GM19372 (cell line): ENCODE results near the gene SUMO2.
"Not testable (repeated sequence)": the region's sequence is repeated elsewhere in the genome, so short reads cannot be mapped to it uniquely, and the experiment has no call there.

Experiments
- ATAC-seq: cut with Tn5 transposase; IDR thresholded peaks from one replicate; pipeline ENCODE4 v1.9.1; 2021; ENCODE audit warnings: mild to moderate bottlenecking, low read depth, moderate library complexity; ENCODE audit not compliant: unreplicated experiment

SUMO2 gene

DNA sequence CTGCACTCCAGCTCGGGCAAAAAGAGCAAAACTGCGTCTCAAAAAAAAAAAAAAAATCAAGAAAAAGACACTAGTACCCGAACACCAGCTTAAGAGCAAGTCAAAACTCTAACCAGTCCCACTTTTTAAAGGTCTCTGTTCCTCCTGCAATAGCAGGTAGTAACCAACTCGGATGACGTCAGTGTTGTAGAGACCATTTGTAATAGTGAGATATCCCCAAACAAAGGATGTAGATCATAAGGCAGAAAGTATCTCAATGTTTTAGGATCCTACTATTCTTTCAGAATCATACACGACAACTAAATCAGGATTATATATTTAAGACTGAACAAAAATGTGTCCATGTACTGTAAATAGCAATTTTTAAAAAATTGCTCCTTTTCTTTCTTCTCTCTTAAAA is 30.8 kb downstream of the SUMO2 start:
- ATAC-seq = no peak

- no peak for ATAC-seq
Observed at GRCh38 chr17:75147878-75148546, 34.7 kb downstream of the SUMO2 start.

DNA sequence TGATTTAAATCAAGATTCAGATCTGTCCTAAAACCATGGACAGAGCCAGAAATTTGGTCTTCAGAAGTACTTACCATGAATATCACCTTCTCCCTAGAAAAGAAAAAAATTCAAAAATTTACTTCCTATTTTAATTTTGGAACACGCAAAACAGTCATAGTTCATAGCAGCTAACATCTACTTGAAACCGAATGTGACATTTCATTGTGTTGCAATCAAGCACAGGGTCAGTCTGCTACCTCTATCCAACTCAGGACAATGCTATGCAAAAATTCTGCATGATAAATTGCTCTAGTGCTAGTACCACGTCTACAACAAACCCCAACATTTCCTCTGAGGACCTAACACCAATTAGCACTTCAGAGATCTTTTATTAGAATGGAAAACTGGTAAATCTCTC is 36.2 kb downstream of the SUMO2 start:
- ATAC-seq = no peak

DNA sequence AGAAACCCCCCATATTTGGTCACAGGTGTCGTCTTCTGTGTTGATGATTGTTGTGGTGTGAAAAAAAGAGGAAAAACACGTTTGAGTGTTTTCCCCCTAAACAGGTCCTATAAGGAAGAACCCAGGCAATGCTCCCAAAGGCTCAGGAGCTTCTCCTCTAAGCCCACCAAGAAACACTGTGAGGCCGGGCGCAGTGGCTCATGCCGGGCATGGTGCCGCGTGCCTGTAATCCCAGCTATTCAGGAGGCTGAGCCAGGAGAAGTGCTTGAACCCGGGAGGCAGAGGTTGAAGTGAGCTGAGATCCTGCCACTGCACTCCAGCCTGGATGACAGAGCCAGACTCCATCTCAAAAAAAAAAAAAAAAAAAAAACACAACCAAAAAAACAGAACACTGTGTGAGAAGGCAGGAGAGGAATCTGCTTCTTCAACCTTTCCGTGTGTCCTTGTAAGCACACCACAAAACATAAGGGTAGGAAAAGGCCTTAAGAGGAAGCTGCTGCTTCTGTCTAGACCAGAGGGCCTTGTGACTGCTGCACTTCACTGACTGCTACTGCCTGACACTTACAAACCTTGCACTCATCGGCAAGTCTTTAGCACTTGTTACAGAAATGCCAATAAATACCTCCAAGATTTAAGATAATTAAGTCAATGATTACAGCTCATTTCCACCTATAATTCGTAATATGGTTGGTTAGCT is 37.8 kb downstream of the SUMO2 start:
- no peak for ATAC-seq

GRCh38 chr17:75142236-75142971 is 40.4 kb downstream of the SUMO2 start:
- ATAC-seq = no peak

DNA sequence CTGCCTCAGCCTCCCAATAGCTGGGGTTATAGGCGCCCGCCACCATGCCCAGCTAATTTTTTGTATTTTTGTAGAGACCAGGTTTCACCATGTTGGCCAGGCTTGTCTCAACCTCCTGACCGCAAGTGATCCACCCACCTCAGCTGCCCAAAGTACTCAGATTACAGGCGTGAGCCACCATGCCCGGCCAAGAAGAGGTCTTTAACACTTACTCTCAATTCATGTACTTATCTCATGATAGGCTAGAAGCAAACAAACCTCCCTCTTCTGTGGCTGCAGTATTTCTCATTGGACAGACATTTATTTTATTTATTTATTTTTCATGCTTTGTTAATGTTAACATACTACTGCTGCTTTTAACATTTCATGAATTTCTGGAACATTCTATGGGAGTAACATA is 44.2 kb downstream of the SUMO2 start:
- no peak for ATAC-seq

GRCh38 chr17:75137762-75138161 is 45.0 kb downstream of the SUMO2 start:
- not testable (repeated sequence) for ATAC-seq

DNA sequence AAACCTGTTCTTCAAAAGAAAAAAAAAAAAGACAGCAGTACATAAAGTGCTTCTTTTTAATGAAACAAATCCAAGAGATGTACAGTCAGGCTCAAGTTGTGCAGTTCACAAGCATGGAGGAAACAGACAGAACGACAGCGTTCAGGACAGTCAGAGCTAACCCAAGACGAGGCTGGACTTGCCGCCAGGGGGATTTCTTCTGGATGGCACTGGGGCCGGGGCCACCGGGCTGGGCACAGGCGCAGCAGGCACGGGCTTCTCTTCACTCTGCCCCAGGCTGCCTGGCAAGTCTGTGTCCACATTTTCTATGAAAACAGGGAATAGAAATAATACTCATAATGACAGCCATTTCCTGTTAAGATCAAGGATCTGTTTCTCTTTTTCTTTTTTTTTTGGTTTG is 46.8 kb downstream of the SUMO2 start:
- no peak for ATAC-seq

DNA sequence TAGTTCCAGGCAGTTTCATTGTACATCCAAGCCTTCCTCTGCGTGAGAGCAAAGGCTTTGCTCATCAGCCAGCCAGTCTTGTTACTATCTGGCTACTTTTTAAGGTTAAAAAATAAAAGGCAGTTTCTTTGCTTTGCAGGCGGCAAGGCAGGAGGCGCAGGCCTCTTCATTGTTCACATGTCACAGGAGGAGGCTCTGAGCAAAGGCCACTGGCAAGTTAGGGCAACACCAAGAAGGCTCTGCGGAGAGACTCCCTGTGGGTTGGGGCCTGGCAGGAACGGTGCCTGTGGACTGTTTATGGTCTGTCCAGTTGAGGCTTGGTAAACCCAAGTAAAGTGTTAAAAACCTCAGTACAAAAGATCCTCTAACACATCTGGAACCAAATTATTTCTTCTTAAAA is 47.3 kb downstream of the SUMO2 start:
- no peak for ATAC-seq

GRCh38 chr17:75133607-75134347 is 49.0 kb downstream of the SUMO2 start:
- not testable (repeated sequence) for ATAC-seq

GRCh38 chr17:75133001-75133400 is 49.8 kb downstream of the SUMO2 start:
- no peak for ATAC-seq

- not testable (repeated sequence) for ATAC-seq
Observed at GRCh38 chr17:75132018-75133000, 50.5 kb downstream of the SUMO2 start.

DNA sequence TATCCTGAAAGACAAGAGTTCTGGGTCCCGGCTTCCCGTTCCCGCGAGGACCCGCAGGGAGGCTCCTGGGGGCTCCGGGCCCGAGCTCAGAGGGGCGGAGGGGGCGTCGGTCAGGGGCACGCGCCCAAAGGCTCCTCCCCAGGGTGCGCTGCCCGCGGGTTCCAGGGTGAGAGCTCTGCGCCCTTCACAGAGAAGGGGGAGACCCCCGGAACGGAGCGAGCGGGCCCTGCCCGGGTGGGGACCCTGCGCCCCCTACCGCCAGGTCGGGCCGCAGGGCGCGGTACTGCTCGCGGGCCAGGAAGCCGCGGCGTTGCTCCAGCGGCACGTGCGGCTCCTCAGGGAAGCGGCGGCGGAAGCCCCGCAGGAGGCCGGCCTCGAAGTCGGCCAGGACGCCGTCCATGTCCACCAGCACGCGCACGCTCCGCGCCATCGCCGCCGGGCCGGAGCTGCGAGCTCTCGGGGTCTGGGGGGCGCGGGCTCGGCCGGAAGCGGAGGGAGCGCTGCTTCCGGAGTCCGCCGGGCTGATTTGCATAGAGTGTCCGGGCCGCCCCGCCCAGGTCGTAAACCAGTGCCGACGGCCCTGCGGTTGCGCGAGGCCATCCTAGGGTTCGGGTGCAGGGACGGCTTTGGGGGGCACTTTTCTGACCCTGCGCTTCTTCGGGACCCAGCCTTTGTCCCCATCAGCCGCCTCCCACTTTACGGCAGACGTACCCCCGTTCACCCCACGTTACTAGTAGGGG is 51.3 kb downstream of the SUMO2 start, which contains the start of gene NT5C:
TSS of gene NT5C (minus strand) at position 465 of the 740 bp plus-strand sequence. CDS start at position 430, 35 bp downstream.
- peak; percentile 77 for ATAC-seq

DNA sequence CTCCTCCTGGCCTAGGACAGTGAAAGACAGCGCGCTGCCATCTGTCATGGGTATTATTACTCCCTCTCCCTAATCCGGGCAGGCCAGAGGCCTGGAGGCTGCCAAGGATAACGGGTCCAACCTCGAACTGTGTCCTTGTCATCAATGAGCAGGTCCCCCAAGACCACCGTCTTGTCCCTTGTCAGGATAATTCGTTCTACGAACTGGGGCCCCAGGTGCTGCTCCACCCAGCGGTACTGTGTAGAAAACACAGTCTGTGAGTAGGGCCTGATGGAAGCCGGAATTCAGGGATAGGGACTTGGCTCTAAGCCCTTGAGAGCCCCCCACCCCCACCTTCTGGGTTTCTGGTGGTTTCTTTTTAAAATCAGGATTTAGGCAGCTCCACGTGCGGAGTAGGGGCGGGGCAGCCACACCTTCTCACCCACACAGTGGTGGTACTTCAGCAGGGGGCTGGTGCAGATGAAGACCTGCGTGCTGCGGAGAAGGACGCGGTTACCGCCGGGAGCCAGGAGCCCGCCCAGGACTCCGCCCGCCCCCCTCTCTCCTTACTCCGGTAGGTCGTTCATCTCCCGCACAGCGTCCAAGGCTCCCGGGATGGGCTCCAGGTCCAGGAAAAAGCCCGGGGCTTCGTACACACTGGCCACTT is 52.0 kb downstream of the SUMO2 start:
- ATAC-seq = no peak

GRCh38 chr17:75130059-75130631 is 52.6 kb downstream of the SUMO2 start:
- no peak for ATAC-seq

- ATAC-seq = no peak
Observed at GRCh38 chr17:75129576-75129975, 53.2 kb downstream of the SUMO2 start.

DNA sequence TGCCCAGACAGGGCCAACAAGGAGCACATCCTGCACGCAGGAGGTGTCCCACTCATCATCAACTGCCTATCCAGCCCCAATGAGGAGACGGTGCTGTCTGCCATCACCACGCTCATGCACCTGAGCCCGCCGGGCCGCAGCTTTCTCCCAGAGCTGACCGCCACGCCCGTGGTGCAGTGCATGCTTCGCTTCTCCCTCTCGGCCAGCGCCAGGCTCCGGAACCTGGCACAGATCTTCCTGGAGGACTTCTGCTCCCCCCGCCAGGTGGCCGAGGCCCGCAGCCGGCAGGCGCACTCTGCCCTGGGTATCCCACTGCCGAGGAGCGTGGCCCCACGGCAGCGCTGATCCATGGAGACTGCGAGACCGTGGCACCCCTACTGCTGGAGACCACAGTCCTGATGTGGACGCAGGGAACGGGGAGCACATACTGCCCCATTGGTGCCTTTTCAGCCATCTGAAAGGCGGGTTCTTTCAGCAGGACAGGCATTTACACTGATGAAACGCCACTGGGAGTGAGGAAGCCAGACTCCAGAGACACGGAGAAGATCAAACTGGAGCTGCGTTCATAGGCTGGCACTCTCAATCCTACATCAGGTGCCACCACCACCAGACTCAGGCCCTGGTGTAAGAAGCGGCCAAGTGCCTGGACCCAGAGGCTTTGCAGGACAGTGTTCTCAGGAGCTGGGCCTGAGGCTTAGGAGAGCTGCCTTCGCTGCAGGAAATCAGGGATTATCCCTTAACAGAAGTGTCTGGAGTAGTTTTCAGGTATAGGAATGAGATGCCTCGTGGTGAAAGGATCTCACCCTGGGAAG is 53.9 kb downstream of the SUMO2 start:
- ATAC-seq = no peak
